ENCODE data around the gene C19orf85. TPM values are rescaled to one million over a fixed set of nuclear protein-coding genes. Genes with fewer than 3 reads are reported as not detected.
"Not testable (repeated sequence)": the region's sequence is repeated elsewhere in the genome, so short reads cannot be mapped to it uniquely, and the experiment has no call there.

C19orf85 gene
- total RNA-seq, 1 experiment from 2014 or later: not detected

- no peak overlapping the region for H3K4me3 ChIP-seq
- no peak overlapping the region for H3K27ac ChIP-seq
- no peaks in the 10 kb centered on the region for H3K4me1 ChIP-seq
- no peaks in the 10 kb centered on the region for H3K36me3 ChIP-seq
- H3K9me3 ChIP-seq (replicated peaks): no peaks in the 10 kb centered on the region
- peak; percentile 88 to 92 for DNase-seq
- no peaks in the 10 kb centered on the region for H3K27me3 ChIP-seq
These were observed 27.1 kb downstream of the C19orf85 start for GRCh38 chr19:55437410-55437809.

- Histone ChIP-seq H3K36me3 (no peaks in the 10 kb centered on the region), H3K27me3 (no peaks in the 10 kb centered on the region), H3K27ac (no peak overlapping the region), H3K4me3 (no peak overlapping the region), H3K4me1 (no peaks in the 10 kb centered on the region), H3K9me3 (replicated peaks) (no peaks in the 10 kb centered on the region)
- DNase-seq: no peak
These were observed 27.7 kb downstream of the C19orf85 start for GRCh38 chr19:55436847-55437246.

GRCh38 chr19:55435020-55435419, 29.5 kb downstream of the C19orf85 start:
- Histone ChIP-seq H3K9me3 (replicated peaks) (no peaks in the 10 kb centered on the region), H3K36me3 (no peaks in the 10 kb centered on the region), H3K27me3 (no peaks in the 10 kb centered on the region), H3K4me3 (no peak overlapping the region), H3K4me1 (no peaks in the 10 kb centered on the region), H3K27ac (no peak overlapping the region)
- no peak for DNase-seq

GRCh38 chr19:55434356-55434919, 30.1 kb downstream of the C19orf85 start:
- no peak for DNase-seq
- Histone ChIP-seq H3K27ac (no peak overlapping the region), H3K4me3 (no peak overlapping the region), H3K9me3 (replicated peaks) (no peaks in the 10 kb centered on the region), H3K36me3 (no peaks in the 10 kb centered on the region), H3K4me1 (no peaks in the 10 kb centered on the region), H3K27me3 (no peaks in the 10 kb centered on the region)

GRCh38 chr19:55433292-55433691, 31.3 kb downstream of the C19orf85 start:
- H3K27me3 ChIP-seq: no peaks in the 10 kb centered on the region
- H3K4me3 ChIP-seq: no peak overlapping the region
- peaks cover 5% of the 10 kb centered on the region; the same call in 1 of the 2 replicates for H3K4me1 ChIP-seq
- no peaks in the 10 kb centered on the region for H3K9me3 ChIP-seq (replicated peaks)
- no peaks in the 10 kb centered on the region for H3K36me3 ChIP-seq
- no peak overlapping the region for H3K27ac ChIP-seq
- no peak for DNase-seq

- Histone ChIP-seq H3K9me3 (replicated peaks) (no peaks in the 10 kb centered on the region), H3K4me3 (no peak overlapping the region), H3K4me1 (peaks cover 5% of the 10 kb centered on the region; the same call in 1 of the 2 replicates), H3K27ac (no peak overlapping the region), H3K27me3 (no peaks in the 10 kb centered on the region), H3K36me3 (no peaks in the 10 kb centered on the region)
- DNase-seq: no peak
These were observed 32.2 kb downstream of the C19orf85 start for GRCh38 chr19:55432241-55432959.

GRCh38 chr19:55431183-55431582, 33.4 kb downstream of the C19orf85 start:
- no peaks in the 10 kb centered on the region for H3K36me3 ChIP-seq
- no peaks in the 10 kb centered on the region for H3K9me3 ChIP-seq (replicated peaks)
- H3K4me1 ChIP-seq: peaks cover 5% of the 10 kb centered on the region; the same call in 1 of the 2 replicates
- H3K27me3 ChIP-seq: no peaks in the 10 kb centered on the region
- H3K4me3 ChIP-seq: no peak overlapping the region
- DNase-seq: no peak
- no peak overlapping the region for H3K27ac ChIP-seq

- Histone ChIP-seq H3K9me3 (replicated peaks) (no peaks in the 10 kb centered on the region), H3K27ac (no peak overlapping the region), H3K4me3 (no peak overlapping the region), H3K36me3 (no peaks in the 10 kb centered on the region), H3K4me1 (peaks cover 5% of the 10 kb centered on the region; the same call in 1 of the 2 replicates), H3K27me3 (no peaks in the 10 kb centered on the region)
- no peak for DNase-seq
These were observed 38.5 kb downstream of the C19orf85 start for GRCh38 chr19:55426042-55426441.

GRCh38 chr19:55424518-55424917, 40.0 kb downstream of the C19orf85 start:
- no peak overlapping the region for H3K27ac ChIP-seq
- H3K27me3 ChIP-seq: no peaks in the 10 kb centered on the region
- H3K9me3 ChIP-seq (replicated peaks): no peaks in the 10 kb centered on the region
- no peak overlapping the region for H3K4me3 ChIP-seq
- peaks cover 5% of the 10 kb centered on the region; the same call in 1 of the 2 replicates for H3K4me1 ChIP-seq
- DNase-seq: no peak
- H3K36me3 ChIP-seq: no peaks in the 10 kb centered on the region

- H3K9me3 ChIP-seq (replicated peaks): no peaks in the 10 kb centered on the region
These were observed 41.1 kb downstream of the C19orf85 start for GRCh38 chr19:55423225-55424005.

GRCh38 chr19:55421281-55421680, 43.3 kb downstream of the C19orf85 start:
- not testable (repeated sequence) for H3K9me3 ChIP-seq (replicated peaks); DNase-seq; H3K4me1 ChIP-seq; H3K27me3 ChIP-seq; H3K36me3 ChIP-seq; H3K4me3 ChIP-seq; H3K27ac ChIP-seq

More at GRCh38 chr19:55423225-55424005, 41.1 kb downstream of the C19orf85 start:
- Histone ChIP-seq H3K4me1 (no peaks in the 10 kb centered on the region; the same call in 1 of the 2 replicates), H3K27ac (no peak overlapping the region), H3K4me3 (no peak overlapping the region), H3K27me3 (no peaks in the 10 kb centered on the region), H3K36me3 (no peaks in the 10 kb centered on the region)
- DNase-seq: no peak

- Histone ChIP-seq H3K27ac (no peak overlapping the region), H3K9me3 (replicated peaks) (no peaks in the 10 kb centered on the region)
- no peak for DNase-seq
These were observed 44.8 kb downstream of the C19orf85 start for GRCh38 chr19:55419624-55420236.

GRCh38 chr19:55419103-55419502, 45.4 kb downstream of the C19orf85 start:
- Histone ChIP-seq H3K4me1 (no peaks in the 10 kb centered on the region), H3K4me3 (no peak overlapping the region), H3K27me3 (no peaks in the 10 kb centered on the region), H3K9me3 (replicated peaks) (no peaks in the 10 kb centered on the region), H3K27ac (no peak overlapping the region), H3K36me3 (no peaks in the 10 kb centered on the region)
- DNase-seq: no peak

More at GRCh38 chr19:55419624-55420236, 44.8 kb downstream of the C19orf85 start:
- H3K4me3 ChIP-seq: no peak overlapping the region
- no peaks in the 10 kb centered on the region for H3K36me3 ChIP-seq
- no peaks in the 10 kb centered on the region for H3K27me3 ChIP-seq
- H3K4me1 ChIP-seq: no peaks in the 10 kb centered on the region

- Histone ChIP-seq H3K27ac (no peak overlapping the region), H3K9me3 (replicated peaks) (no peaks in the 10 kb centered on the region), H3K36me3 (no peaks in the 10 kb centered on the region), H3K27me3 (no peaks in the 10 kb centered on the region), H3K4me1 (no peaks in the 10 kb centered on the region), H3K4me3 (no peak overlapping the region)
- DNase-seq: peak; percentile 66 to 85
These were observed 46.4 kb downstream of the C19orf85 start for GRCh38 chr19:55418185-55418584.
